GM12891 (cell line): Measurements from ENCODE around the gene JAZF1.

Experiments
- PAX5 ChIP-seq: IDR thresholded peaks from 2 replicates; pipeline ENCODE4 v1.6.1; 2011; ENCODE audit warnings: low read length, moderate library complexity, mild to moderate bottlenecking; ENCODE audit not compliant: insufficient read depth, severe bottlenecking
- POLR2A ChIP-seq: IDR thresholded peaks from 2 replicates; pipeline ENCODE4 v1.6.1; 2011; ENCODE audit warnings: low read depth, low read length, control low read depth
- POLR2AphosphoS5 ChIP-seq: IDR thresholded peaks from 2 replicates; pipeline ENCODE4 v1.6.1; 2011; ENCODE audit warnings: low read depth, low read length, control low read depth
- POU2F2 ChIP-seq: IDR thresholded peaks from 2 replicates; pipeline ENCODE4 v1.6.1; 2011; ENCODE audit warnings: low read depth, mild to moderate bottlenecking, control low read depth, low read length, moderate library complexity
- SPI1 ChIP-seq: IDR thresholded peaks from 2 replicates; pipeline ENCODE4 v1.6.1; 2011; ENCODE audit warnings: low read depth, low read length, control low read depth
- TAF1 ChIP-seq: IDR thresholded peaks from 2 replicates; pipeline ENCODE4 v1.6.1; 2011; ENCODE audit warnings: low read depth, low read length, control low read depth

DNA sequence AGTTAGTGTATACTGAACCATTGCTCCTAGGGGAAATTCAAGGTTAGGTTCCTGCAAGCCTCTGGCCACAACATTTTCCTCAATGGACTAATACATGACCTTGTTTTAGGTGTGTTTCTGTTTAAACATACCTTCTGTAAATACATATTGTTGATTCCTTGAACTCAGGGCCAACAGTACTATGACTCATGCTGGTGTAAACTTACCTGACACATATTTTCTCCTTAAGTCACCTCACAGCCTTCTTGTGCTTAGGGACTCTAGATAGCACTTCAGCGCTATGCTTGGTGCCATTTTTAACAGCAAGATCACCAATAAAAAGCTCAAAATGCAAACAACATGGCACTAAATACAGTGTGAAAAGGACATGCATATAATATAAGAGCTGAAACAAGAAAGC, 264.2 kb downstream of the JAZF1 start:
- TF ChIP-seq POLR2A (no peak), POU2F2 (no peak), TAF1 (no peak), POLR2AphosphoS5 (no peak), PAX5 (no peak), SPI1 (no peak)
